Activated B cell treated with CpG ODN at 0.5 μM for 24 hours (primary cell): ENCODE results near the gene ADAM33. TPM values are rescaled to one million over a fixed set of nuclear protein-coding genes. Genes with fewer than 3 reads are reported as not detected.

ENCODE experiments used
- ATAC-seq: fragments of 200-7000 bp; cut with Tn5 transposase; one replicate; pipeline ENCODE4 v1.10.0; 2021; ENCODE audit warnings: low read depth, mild to moderate bottlenecking, moderate library complexity
- CTCF ChIA-PET: fragments of 350-600 bp; sonication (Branson Sonifier 250); formaldehyde crosslinking; loops from one replicate; lab custom pipeline; 2021; ENCODE audit warnings: antibody characterized with exemption; lab: Charles Lee
- POLR2A ChIA-PET: fragments of 350-600 bp; sonication (Branson Sonifier 250); formaldehyde crosslinking; loops from one replicate; lab custom pipeline; 2021; ENCODE audit warnings: antibody characterized with exemption; lab: Charles Lee
- DNase-seq: peaks from one replicate; pipeline ENCODE4 v3.0.0; 2022
- H3K27ac Mint-ChIP-seq: one replicate; pipeline ENCODE4 v1.8.0; 2020; ENCODE audit warnings: mixed read lengths
- H3K27me3 Mint-ChIP-seq: one replicate; pipeline ENCODE4 v1.8.0; 2021; ENCODE audit warnings: mixed read lengths
- H3K36me3 Mint-ChIP-seq: one replicate; pipeline ENCODE4 v1.8.0; 2021; ENCODE audit warnings: low read depth, mixed read lengths
- H3K4me1 Mint-ChIP-seq: one replicate; pipeline ENCODE4 v1.8.0; 2021; ENCODE audit warnings: mixed read lengths
- H3K4me3 Mint-ChIP-seq: one replicate; pipeline ENCODE4 v1.8.0; 2020; ENCODE audit warnings: mild to moderate bottlenecking, mixed read lengths
- H3K9me3 Mint-ChIP-seq: one replicate; pipeline ENCODE4 v1.8.0; 2020; ENCODE audit warnings: mixed read lengths
- CTCF ChIP-seq: fragments of 200-600 bp; IDR thresholded peaks from one replicate; pipeline ENCODE4 v1.8.0; 2022; ENCODE audit warnings: antibody characterized with exemption, mild to moderate bottlenecking
- intact Hi-C: fragments of 100-400 bp; cut with micrococcal nuclease; formaldehyde crosslinking; loops from one replicate; pipeline ENCODE4 v1.15.1; 2024
- total RNA-seq: library from RNA; stranded (reverse); gene quantifications from 2 replicates; pipeline ENCODE4 v1.2.3, GENCODE V29; 2022

The ADAM33 gene
- total RNA-seq, 1 donor from 2014 or later = not detected

- Mint-ChIP-seq H3K9me3 (no peaks in the 10 kb centered on the region), H3K36me3 (peaks cover 52% of the 10 kb centered on the region), H3K27me3 (no peaks in the 10 kb centered on the region), H3K4me1 (peaks cover under 1% of the 10 kb centered on the region), H3K4me3 (no peak overlapping the region), H3K27ac (no peak overlapping the region)
- DNase-seq (no peak), ATAC-seq (no peak)
- intact Hi-C loops = no loop called here
- ChIA-PET POLR2A (no interaction called here), CTCF (no interaction called here)
- TF ChIP-seq CTCF = no peak
Measured at GRCh38 chr20:3647473-3647872, 34.3 kb downstream of the ADAM33 start.

- Mint-ChIP-seq H3K4me1 (no peaks in the 10 kb centered on the region), H3K36me3 (peaks cover 58% of the 10 kb centered on the region), H3K27ac (no peak overlapping the region), H3K27me3 (no peaks in the 10 kb centered on the region), H3K9me3 (no peaks in the 10 kb centered on the region), H3K4me3 (no peak overlapping the region)
- TF ChIP-seq CTCF = no peak
- ChIA-PET POLR2A (no interaction called here), CTCF (no interaction called here)
- no peak for DNase-seq
- ATAC-seq = no peak
- intact Hi-C loops = no loop called here
Measured at GRCh38 chr20:3646651-3647050, 35.2 kb downstream of the ADAM33 start.

GRCh38 chr20:3646067-3646440 lies 35.8 kb downstream of the ADAM33 start:
- H3K36me3 Mint-ChIP-seq = peaks cover 61% of the 10 kb centered on the region
- ATAC-seq (no peak), DNase-seq (no peak)
- H3K27me3 Mint-ChIP-seq = no peaks in the 10 kb centered on the region
- no peaks in the 10 kb centered on the region for H3K9me3 Mint-ChIP-seq
- no peak overlapping the region for H3K4me3 Mint-ChIP-seq
- H3K27ac Mint-ChIP-seq = no peak overlapping the region
- ChIA-PET POLR2A (no interaction called here), CTCF (no interaction called here)
- no peak for TF ChIP-seq CTCF
- no peaks in the 10 kb centered on the region for H3K4me1 Mint-ChIP-seq
- intact Hi-C loops = no loop called here

- no peaks in the 10 kb centered on the region for H3K27me3 Mint-ChIP-seq
- peaks cover 2% of the 10 kb centered on the region for H3K9me3 Mint-ChIP-seq
- no peak overlapping the region for H3K27ac Mint-ChIP-seq
- POLR2A ChIA-PET = no interaction called here
- no peaks in the 10 kb centered on the region for H3K4me1 Mint-ChIP-seq
- intact Hi-C loops = no loop called here
- peaks cover 66% of the 10 kb centered on the region for H3K36me3 Mint-ChIP-seq
- ATAC-seq (no peak), DNase-seq (no peak)
- CTCF ChIA-PET = no interaction called here
- no peak for TF ChIP-seq CTCF
- no peak overlapping the region for H3K4me3 Mint-ChIP-seq
Measured at GRCh38 chr20:3645309-3646066, 36.3 kb downstream of the ADAM33 start.

- intact Hi-C loops = no loop called here
- Mint-ChIP-seq H3K9me3 (peaks cover 2% of the 10 kb centered on the region), H3K4me3 (no peak overlapping the region), H3K4me1 (no peaks in the 10 kb centered on the region), H3K36me3 (peaks cover 42% of the 10 kb centered on the region), H3K27me3 (no peaks in the 10 kb centered on the region), H3K27ac (no peak overlapping the region)
- POLR2A ChIA-PET = no interaction called here
- ATAC-seq (no peak), DNase-seq (no peak)
- TF ChIP-seq CTCF = no peak
- CTCF ChIA-PET = no interaction called here
Measured at GRCh38 chr20:3640259-3640658, 41.6 kb downstream of the ADAM33 start.
